ENCODE measurements around the gene RELT.

GRCh38 chr11:73404048-73404447 is 27.8 kb downstream of the RELT start:
- TF ChIP-seq, protein P1, sequence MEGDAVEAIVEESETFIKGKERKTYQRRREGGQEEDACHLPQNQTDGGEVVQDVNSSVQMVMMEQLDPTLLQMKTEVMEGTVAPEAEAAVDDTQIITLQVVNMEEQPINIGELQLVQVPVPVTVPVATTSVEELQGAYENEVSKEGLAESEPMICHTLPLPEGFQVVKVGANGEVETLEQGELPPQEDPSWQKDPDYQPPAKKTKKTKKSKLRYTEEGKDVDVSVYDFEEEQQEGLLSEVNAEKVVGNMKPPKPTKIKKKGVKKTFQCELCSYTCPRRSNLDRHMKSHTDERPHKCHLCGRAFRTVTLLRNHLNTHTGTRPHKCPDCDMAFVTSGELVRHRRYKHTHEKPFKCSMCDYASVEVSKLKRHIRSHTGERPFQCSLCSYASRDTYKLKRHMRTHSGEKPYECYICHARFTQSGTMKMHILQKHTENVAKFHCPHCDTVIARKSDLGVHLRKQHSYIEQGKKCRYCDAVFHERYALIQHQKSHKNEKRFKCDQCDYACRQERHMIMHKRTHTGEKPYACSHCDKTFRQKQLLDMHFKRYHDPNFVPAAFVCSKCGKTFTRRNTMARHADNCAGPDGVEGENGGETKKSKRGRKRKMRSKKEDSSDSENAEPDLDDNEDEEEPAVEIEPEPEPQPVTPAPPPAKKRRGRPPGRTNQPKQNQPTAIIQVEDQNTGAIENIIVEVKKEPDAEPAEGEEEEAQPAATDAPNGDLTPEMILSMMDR (conservative IDR thresholded peaks at IDR 0.05; ENCODE audit: low read depth, low read length), result peak; percentile 72
- TF ChIP-seq EZH2phosphoT487 (IDR thresholded peaks at IDR 0.05; ENCODE audit: borderline replicate concordance, low read length), result no peak

All from PC-3 (cell line).